BE2C (cell line): Measurements from ENCODE around the gene HCRT.
"Not testable (repeated sequence)": the region's sequence is repeated elsewhere in the genome, so short reads cannot be mapped to it uniquely, and the experiment has no call there.

Experiments
- DNase-seq: peaks from one replicate; pipeline ENCODE4 v3.0.0-alpha.2; 2020
- H3K27me3 ChIP-seq: fragments of 250-450 bp; sonication (Bioruptor Pico); 2 replicates; pipeline ENCODE4 v1.5.1; 2020; ENCODE audit warnings: mild to moderate bottlenecking
- H3K36me3 ChIP-seq: fragments of 250-450 bp; sonication (Bioruptor Pico); 2 replicates; pipeline ENCODE4 v1.5.1; 2020; ENCODE audit warnings: mild to moderate bottlenecking
- H3K4me1 ChIP-seq: fragments of 250-450 bp; sonication (Bioruptor Pico); 2 replicates; pipeline ENCODE4 v1.5.1; 2020
- H3K4me3 ChIP-seq: 2 replicates; pipeline ENCODE4 v1.5.1; 2011; ENCODE audit warnings: low read depth, low read length
- H3K9me3 ChIP-seq: fragments of 250-450 bp; sonication (Bioruptor Pico); 2 replicates; pipeline ENCODE4 v1.5.1; 2020
- CTCF ChIP-seq: IDR thresholded peaks from 2 replicates; pipeline ENCODE4 v1.5.1; 2012; ENCODE audit warnings: mild to moderate bottlenecking, low read depth, low read length

HCRT gene

DNA sequence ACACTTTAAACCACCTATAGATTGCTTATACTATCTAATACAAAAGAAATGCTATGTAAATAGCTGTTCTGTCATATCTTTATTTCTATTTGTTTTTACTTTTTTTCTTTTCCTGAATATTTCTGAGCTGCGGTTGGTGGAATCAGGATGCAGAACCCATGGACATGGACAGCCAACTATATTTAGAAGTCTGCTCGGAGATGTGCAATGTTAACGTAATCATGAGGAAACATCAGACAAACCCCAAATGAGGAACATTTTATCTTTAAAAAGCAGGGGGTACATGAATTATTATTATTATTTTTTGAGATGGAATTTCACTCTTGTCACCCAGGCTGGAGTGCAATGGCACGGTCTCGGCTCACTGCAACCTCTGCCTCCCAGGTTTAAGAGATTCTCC, 40.4 kb upstream of the HCRT start:
- Histone ChIP-seq H3K4me3 (no peak overlapping the region), H3K4me1 (no peaks in the 10 kb centered on the region; the same call in 1 of the 2 replicates), H3K27me3 (no peaks in the 10 kb centered on the region), H3K9me3 (no peaks in the 10 kb centered on the region), H3K36me3 (peaks cover 19% of the 10 kb centered on the region)
- DNase-seq: no peak
- no peak for TF ChIP-seq CTCF

DNA sequence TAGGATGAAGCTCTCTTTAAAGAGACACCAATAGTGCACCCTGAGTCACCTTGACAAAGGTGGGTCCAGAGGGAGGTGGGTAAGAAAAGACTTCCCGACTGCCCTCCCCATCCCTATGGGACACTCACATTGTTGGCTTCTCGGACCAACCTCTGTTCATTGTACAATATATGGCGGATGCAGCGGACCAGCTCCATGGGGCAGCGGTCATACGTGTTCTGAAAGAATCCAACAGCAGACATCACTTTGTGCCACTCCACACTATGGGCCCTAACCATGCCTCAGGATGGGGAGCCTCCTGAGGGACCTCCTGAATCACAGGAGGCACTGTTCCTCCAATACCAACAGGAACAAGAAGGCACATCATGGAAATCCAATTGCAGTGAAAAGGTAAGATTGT, 39.4 kb upstream of the HCRT start:
- Histone ChIP-seq H3K36me3 (peaks cover 19% of the 10 kb centered on the region), H3K9me3 (no peaks in the 10 kb centered on the region), H3K4me3 (no peak overlapping the region), H3K4me1 (no peaks in the 10 kb centered on the region; the same call in 1 of the 2 replicates), H3K27me3 (no peaks in the 10 kb centered on the region)
- TF ChIP-seq CTCF: no peak
- DNase-seq: no peak

- Histone ChIP-seq H3K27me3 (no peaks in the 10 kb centered on the region), H3K4me3 (no peak overlapping the region), H3K36me3 (peaks cover 26% of the 10 kb centered on the region), H3K9me3 (no peaks in the 10 kb centered on the region), H3K4me1 (no peaks in the 10 kb centered on the region)
- TF ChIP-seq CTCF: peak; percentile 83
- DNase-seq: peak; percentile 52
These were observed 36.9 kb upstream of the HCRT start for GRCh38 chr17:42221886-42222745.

- not testable (repeated sequence) for H3K27me3 ChIP-seq, H3K4me1 ChIP-seq, H3K9me3 ChIP-seq, DNase-seq, H3K4me3 ChIP-seq
- peaks cover 34% of the 10 kb centered on the region for H3K36me3 ChIP-seq
These were observed 34.0 kb upstream of the HCRT start for GRCh38 chr17:42219280-42219679.

GRCh38 chr17:42214156-42214555, 28.9 kb upstream of the HCRT start:
- Histone ChIP-seq H3K27me3 (no peaks in the 10 kb centered on the region), H3K4me1 (no peaks in the 10 kb centered on the region), H3K36me3 (peaks cover 32% of the 10 kb centered on the region), H3K4me3 (no peak overlapping the region), H3K9me3 (no peaks in the 10 kb centered on the region)
- no peak for TF ChIP-seq CTCF
- no peak for DNase-seq

GRCh38 chr17:42212382-42212781, 27.1 kb upstream of the HCRT start:
- no peak for TF ChIP-seq CTCF
- no peak for DNase-seq
- H3K36me3 ChIP-seq: peaks cover 37% of the 10 kb centered on the region
- H3K4me3 ChIP-seq: no peak overlapping the region
- no peaks in the 10 kb centered on the region for H3K27me3 ChIP-seq
- H3K4me1 ChIP-seq: no peaks in the 10 kb centered on the region
- no peaks in the 10 kb centered on the region for H3K9me3 ChIP-seq

DNA sequence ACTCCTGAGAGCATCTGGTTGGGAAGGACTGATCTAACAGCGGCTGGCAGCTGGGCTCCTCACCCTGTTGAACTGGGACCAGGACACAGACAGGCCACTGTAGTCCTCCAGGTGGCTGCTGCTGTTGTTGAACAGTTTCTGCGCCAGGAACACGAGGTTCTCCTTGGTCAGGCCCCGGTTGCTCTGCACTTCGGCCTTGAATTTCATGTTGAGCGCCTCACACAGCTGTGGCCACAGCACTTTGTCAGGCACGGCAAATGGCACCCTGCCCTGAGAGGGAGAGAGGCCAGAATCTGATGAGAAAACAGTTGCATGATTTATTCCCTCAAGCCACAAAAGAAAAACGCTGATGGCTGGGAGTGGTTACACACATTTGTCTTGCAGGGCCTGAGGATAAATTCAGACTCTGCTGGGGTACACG, 26.7 kb upstream of the HCRT start:
- H3K27me3 ChIP-seq, H3K4me3 ChIP-seq, H3K9me3 ChIP-seq, DNase-seq, H3K4me1 ChIP-seq: not testable (repeated sequence)
- peaks cover 34% of the 10 kb centered on the region for H3K36me3 ChIP-seq
